GM19438 (cell line): ENCODE data around the gene MYO18B.

Experiments used
- ATAC-seq: cut with Tn5 transposase; IDR thresholded peaks from one replicate; pipeline ENCODE4 v1.9.1; 2021; ENCODE audit warnings: low read depth; ENCODE audit not compliant: unreplicated experiment

The MYO18B gene

DNA sequence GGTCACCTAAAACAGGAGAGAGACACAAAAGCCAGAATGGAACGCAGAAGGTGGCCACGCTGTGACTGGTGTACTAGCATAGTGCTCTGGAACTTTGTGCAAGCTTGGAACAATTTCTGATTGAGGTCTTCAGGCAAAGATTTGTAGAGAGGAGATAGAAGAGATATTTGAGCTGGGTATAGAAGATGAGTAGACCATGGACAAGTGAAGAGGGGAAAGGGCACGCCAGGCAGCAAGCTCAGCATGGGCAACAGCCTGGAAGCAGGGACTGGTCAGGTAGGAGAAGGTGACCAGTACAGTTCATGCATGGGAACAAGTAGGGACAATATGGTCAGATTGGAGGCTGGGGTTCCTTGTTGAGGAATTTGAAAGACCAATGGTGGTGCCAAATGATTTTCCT lies 24.4 kb downstream of the MYO18B start:
- ATAC-seq: no peak

DNA sequence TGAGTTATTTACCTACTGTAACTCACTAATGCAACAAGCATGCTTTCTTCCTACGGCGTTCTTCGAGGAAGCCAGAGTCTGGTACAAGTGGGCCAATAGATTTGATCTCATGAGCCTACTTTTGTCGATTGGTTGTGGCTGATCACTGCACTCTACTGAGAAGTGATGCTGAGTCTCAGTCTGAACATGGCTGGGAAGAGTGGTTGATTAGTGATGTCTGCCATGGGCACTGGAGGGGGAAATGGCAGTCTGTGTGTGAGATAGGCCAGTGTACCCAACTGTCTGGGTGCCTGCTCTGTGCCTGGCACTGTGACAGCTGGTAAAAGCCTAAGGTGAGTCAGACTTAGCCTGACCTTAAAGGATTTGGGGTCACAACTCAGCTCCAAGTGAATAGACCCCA lies 28.3 kb downstream of the MYO18B start:
- ATAC-seq: no peak

GRCh38 chr22:25772288-25772687 lies 30.3 kb downstream of the MYO18B start:
- no peak for ATAC-seq

DNA sequence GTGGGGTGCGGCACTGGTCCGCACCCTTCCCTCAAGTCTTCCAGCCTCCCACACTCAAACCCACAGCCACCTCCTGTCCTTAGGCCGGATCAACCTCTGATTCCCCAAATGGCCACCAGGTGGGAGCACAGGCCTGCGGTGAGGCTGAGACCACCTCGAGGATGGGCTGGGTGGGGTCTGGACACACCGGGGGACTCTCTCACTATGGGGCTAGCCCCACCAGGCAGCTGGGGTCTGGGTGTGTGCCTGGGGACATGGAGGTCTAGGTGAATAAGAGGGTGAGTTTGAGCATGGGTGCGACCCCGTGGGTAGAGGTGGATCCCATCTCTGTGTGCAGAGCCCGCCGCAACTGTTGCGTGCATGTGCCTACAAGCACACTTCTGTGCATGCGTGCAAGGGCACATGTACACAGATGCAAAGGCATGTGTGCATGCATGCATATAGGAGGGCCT lies 32.6 kb downstream of the MYO18B start:
- no peak for ATAC-seq

DNA sequence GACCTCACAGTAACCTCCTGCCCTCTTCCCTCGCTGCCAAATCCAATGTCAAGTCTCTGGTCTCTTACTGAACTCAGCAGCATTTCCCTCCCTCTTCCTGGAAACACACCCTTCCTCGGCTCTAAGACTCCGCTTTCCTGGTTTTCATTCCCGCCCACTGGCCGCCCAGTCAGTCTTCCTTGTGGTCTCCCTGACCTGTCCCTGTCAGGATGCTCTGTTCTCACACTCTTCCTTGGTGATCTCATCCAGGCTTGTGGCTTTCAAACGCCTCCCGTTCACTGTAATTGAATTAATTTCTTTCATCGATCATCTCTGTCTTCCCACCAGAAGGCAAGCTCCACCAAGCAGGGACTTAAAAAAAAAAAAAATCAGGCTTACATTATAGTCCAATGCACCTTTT lies 33.5 kb downstream of the MYO18B start:
- no peak for ATAC-seq

- ATAC-seq: no peak
Measured at GRCh38 chr22:25777411-25777810, 35.4 kb downstream of the MYO18B start.

DNA sequence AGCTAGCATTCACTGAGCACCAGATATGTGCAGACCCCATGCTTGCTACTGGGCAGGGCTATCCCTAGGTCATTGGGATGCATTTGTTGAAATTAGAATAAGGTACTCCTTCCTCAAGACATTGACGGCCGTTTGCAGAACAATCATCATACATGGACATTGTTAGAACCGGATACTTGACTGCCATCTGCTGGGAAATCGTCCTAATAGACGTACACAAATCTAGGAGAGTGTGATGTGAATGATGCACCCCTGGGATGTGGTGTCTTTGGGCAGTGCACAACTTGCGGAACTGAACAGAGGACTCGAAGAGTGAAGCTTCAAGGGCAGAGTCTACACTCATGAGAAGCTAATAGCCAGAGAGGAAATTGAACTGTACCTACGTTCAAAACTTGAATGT lies 35.9 kb downstream of the MYO18B start:
- no peak for ATAC-seq

DNA sequence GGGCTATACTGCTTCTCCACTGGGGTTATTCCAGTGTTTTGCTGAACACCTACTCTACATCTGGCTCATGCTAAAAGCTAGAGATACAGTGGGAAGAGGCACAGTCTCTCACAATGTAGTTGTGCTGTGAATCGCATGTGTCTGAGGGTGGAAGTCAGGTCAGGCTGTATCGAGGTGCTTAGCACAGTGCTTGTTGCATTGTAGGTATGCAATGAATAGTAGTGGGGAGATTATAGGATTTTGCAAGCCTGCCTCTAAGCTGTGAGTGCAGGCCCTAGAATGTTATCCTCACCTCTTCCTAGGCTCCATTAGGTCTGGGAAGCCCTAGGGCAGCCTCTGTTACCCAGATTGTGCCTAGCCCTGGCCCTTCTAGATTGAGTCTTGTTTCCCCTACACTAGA lies 37.4 kb downstream of the MYO18B start:
- ATAC-seq: no peak

DNA sequence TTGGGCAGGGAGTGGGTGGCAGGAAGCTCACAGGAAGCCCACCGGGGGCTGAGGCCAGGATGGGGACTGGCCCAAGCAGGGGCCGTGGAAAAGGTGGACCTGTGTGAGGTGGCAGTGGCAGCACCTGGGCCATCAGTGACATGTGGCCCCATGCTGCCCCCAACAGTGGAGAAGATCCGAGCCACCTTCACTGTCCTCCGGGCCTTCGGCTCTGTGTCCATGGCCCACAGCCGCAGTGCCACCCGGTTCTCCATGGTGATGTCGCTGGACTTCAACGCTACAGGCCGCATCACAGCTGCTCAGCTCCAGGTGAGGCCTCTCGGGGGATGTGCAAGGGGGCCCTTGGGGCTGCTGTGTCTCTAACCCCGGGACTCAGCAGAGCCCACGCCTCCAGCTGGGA lies 37.9 kb downstream of the MYO18B start:
- ATAC-seq: no peak

GRCh38 chr22:25780673-25781072 lies 38.7 kb downstream of the MYO18B start:
- ATAC-seq: no peak

GRCh38 chr22:25781801-25782200 lies 39.8 kb downstream of the MYO18B start:
- ATAC-seq: no peak

GRCh38 chr22:25782831-25783230 lies 40.8 kb downstream of the MYO18B start:
- ATAC-seq: no peak

- ATAC-seq: no peak
Measured at GRCh38 chr22:25783856-25784255, 41.9 kb downstream of the MYO18B start.

DNA sequence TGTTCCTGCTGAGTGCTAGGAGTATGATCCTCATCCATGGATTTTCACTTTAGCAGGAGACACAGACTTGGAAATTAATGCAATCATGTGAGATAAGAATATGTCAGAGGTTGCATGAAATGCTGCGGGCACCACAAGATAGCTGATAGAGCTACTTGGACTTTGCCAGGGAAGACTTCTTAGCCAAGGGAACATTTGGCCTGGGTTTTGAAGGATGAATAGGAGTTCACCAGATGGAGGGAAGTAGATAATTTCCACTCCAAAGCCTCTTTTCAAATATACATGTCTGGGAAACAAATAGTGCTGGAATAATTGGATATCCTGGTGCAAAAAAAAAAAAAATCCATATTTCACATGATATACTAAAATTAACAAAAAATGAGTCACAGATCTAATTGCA lies 44.2 kb downstream of the MYO18B start:
- no peak for ATAC-seq

- ATAC-seq: no peak
Measured at GRCh38 chr22:25791556-25791955, 49.6 kb downstream of the MYO18B start.

GRCh38 chr22:25795478-25795877 lies 53.5 kb downstream of the MYO18B start:
- ATAC-seq: no peak

DNA sequence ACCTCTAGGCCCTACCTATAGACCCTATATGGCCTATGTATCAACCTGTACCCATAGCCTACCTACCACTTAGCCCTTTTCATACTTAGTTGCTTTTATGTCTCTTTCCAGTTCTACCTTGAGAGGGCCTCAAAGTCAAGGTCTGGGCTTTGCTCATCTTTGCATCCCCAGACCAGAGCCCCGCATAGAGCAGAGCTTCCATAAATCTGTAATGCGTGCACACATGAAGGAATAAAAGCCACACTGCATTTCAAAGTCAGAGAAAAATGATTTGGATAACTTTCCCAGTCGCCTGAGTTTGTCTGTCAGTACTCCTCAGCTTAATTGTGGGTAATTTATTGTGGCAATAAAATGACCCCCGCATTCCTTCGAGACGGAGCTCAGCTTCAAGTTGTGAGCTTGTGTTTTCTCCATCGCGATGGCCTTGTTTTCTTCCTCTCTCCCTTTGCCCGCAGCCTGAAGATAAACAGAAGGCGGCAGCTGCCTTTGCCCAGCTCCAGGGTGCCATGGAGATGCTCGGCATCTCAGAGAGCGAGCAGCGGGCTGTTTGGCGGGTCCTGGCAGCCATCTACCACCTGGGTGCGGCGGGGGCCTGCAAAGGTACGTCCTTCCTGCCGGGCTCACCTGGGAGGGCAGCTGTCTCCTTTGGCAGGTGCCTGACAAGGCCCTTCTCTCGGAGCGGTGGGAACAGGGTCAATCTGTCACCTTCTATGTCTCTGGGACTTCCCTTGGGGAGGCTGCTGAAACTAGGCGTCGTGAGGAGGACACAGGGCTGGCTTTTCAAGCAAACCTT lies 55.7 kb downstream of the MYO18B start:
- no peak for ATAC-seq

DNA sequence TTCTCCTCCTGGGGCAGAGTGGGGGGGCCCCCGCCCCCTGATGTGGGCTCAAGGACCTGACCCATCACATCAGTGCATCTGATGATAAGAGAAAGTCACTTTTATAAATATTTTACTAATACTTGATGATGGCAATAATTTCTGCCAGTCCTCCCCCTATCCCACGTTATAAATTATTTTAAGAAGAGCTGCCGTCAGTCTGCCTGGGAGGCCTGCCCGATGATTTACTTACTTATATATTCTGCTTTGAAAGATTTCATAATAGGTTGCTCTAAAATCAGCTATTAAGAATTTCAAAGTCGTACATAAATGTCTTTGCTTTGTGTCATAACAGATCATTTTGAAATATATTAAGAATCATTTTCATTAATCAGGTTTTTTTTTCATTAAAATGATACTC lies 58.8 kb downstream of the MYO18B start:
- no peak for ATAC-seq

DNA sequence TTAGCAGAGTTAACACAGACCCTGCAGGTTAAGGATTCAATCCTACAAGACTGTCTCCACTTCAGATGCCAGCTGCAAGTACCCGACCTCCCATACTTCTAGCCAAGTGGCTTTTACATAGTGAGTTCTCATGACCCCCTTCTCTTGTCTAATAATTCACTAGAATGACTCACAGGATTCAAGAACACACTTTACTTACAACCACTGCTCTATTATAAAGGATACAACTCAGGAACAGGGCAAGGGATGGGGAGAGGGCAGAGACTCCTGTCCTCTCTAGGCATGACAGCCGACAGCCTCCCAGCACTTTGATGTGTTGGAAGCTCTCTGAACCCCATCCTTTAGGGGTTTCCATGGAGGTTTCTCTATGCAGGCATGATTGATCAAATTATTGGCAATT lies 60.0 kb downstream of the MYO18B start:
- no peak for ATAC-seq

- ATAC-seq: no peak
Measured at GRCh38 chr22:25804676-25805075, 62.7 kb downstream of the MYO18B start.

- ATAC-seq: no peak
Measured at GRCh38 chr22:25806579-25806978, 64.6 kb downstream of the MYO18B start.

DNA sequence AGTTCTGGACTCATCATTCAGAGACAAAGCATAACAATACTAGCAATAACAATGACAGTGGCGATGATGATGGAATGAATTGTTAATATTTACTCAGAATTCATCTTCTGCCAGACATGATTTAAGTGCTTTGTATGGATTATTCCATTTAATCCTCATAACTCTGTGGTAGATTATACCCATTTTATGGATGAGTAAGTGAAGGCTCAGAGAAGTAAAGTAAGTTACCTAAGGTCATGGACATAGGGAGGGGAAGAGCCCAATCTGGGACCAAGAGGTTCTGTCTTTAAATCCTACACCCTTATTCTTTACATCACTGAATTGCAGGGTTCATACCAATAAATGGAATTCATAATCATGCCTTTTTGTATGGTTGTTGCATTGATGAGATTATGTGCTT lies 72.7 kb downstream of the MYO18B start:
- ATAC-seq: no peak

- ATAC-seq: no peak
Measured at GRCh38 chr22:25815561-25815960, 73.6 kb downstream of the MYO18B start.
